Gastroesophageal sphincter (tissue), 4 donors: ENCODE measurements around the gene ABRACL. TPM values are rescaled to one million over a fixed set of nuclear protein-coding genes. Genes with fewer than 3 reads are reported as not detected.

Experiments
- ATAC-seq: fragments of 150-250 bp; one replicate; pipeline ENCODE4 v1.9.1; 2016; ENCODE audit warnings: mild to moderate bottlenecking, moderate library complexity
- H3K27ac ChIP-seq, 4 donors: fragments of 200-600 bp; sonication (generic) in 3 of 4; 1 replicate in 3 of 4; 2 replicates in 1 of 4; pipeline ENCODE4 v1.5.1; 2016 to 2019
- H3K27me3 ChIP-seq: fragments of 200-600 bp; sonication (generic); one replicate; pipeline ENCODE4 v1.5.1; 2019
- H3K36me3 ChIP-seq, 2 donors: fragments of 200-600 bp; sonication (generic); one replicate each; pipeline ENCODE4 v1.5.1; 2019; ENCODE audit warnings: control low read depth in 1 of 2
- H3K4me1 ChIP-seq, 3 donors: fragments of 200-600 bp; sonication (generic); 1 replicate in 2 of 3; 2 replicates in 1 of 3; pipeline ENCODE4 v1.5.1; 2016 to 2019; ENCODE audit warnings: control low read depth in 2 of 3
- H3K4me3 ChIP-seq, 2 donors: fragments of 200-600 bp; sonication (generic); one replicate each; pipeline ENCODE4 v1.5.1; 2019; ENCODE audit warnings: mild to moderate bottlenecking in 1 of 2, moderate library complexity in 1 of 2
- H3K9me3 ChIP-seq, 3 donors: fragments of 200-600 bp; sonication (generic); one replicate each; pipeline ENCODE4 v1.5.1; 2017 to 2019; ENCODE audit warnings: control low read depth in 2 of 3
- CTCF ChIP-seq, 4 experiments: fragments of 200-600 bp in 2 of 4; fragments of 450-650 bp in 2 of 4; sonication (generic) in 1 of 4; IDR thresholded peaks; one replicate each; pipeline ENCODE4 v1.5.1; 2017 to 2019; ENCODE audit warnings: antibody characterized with exemption in 4 of 4, mild to moderate bottlenecking in 2 of 4, moderate library complexity in 2 of 4
- EP300 ChIP-seq: sonication (generic); formaldehyde crosslinking; IDR thresholded peaks from one replicate; pipeline ENCODE4 v1.6.1; 2017; ENCODE audit warnings: antibody characterized with exemption, mild to moderate bottlenecking
- POLR2A ChIP-seq, 2 donors: fragments of 450-650 bp; IDR thresholded peaks; one replicate each; pipeline ENCODE4 v1.6.1; 2017; ENCODE audit warnings: antibody characterized with exemption in 2 of 2, mild to moderate bottlenecking in 2 of 2, moderate library complexity in 1 of 2
- POLR2AphosphoS5 ChIP-seq: sonication (generic); formaldehyde crosslinking; IDR thresholded peaks from one replicate; pipeline ENCODE4 v1.6.1; 2017; ENCODE audit warnings: antibody characterized with exemption
- WGBS, 2 donors: methylation state at CpG; one replicate each; pipeline ENCODE4 v1.1.5; 2018; ENCODE audit warnings: low coverage in 1 of 2; 5-methylcytosine and 5-hydroxymethylcytosine counted together
- total RNA-seq, 4 donors: library from RNA; depleted of rRNA; stranded (reverse); fragments of >200 nt; gene quantifications; one replicate each; pipeline ENCODE4 v1.1.0, GENCODE V29; 2016

Gene ABRACL
- total RNA-seq, 4 donors from 2014 or later, result 0.78 to 11.9 (median 8.4) TPM

- H3K27ac ChIP-seq, result no peak overlapping the region
- H3K4me1 ChIP-seq, result no peaks in the 10 kb centered on the region
- H3K36me3 ChIP-seq, result no peaks in the 10 kb centered on the region
- no peak for ATAC-seq
- TF ChIP-seq EP300 (no peak), POLR2AphosphoS5 (no peak), POLR2A (IDR thresholded peaks at IDR 0.05) (no peak), CTCF (IDR thresholded peaks at IDR 0.05) (no peak)
- H3K27me3 ChIP-seq, result no peaks in the 10 kb centered on the region
- H3K4me3 ChIP-seq, result no peak overlapping the region
- WGBS, 2 donors, result 93% methylated on average over 2 of the region's 2 CpGs; no CpG with 5 or more reads in 1 of the 2 donors
- H3K9me3 ChIP-seq, result no peaks in the 10 kb centered on the region
Measured at GRCh38 chr6:139079018-139079417, 50.5 kb downstream of the ABRACL start.

- Histone ChIP-seq H3K27me3 (no peaks in the 10 kb centered on the region), H3K4me3 (no peak overlapping the region), H3K27ac (no peak overlapping the region), H3K36me3 (no peaks in the 10 kb centered on the region), H3K9me3 (no peaks in the 10 kb centered on the region), H3K4me1 (no peaks in the 10 kb centered on the region)
- TF ChIP-seq POLR2A (IDR thresholded peaks at IDR 0.05), result no peak
- TF ChIP-seq CTCF (IDR thresholded peaks at IDR 0.05), result no peak
- no peak for TF ChIP-seq EP300
- TF ChIP-seq POLR2AphosphoS5, result no peak
- no peak for ATAC-seq
- WGBS, 2 donors, result 67 to 100% methylated on average over 1 of the region's 1 CpG
Measured at GRCh38 chr6:139080255-139080920, 51.8 kb downstream of the ABRACL start.

- Histone ChIP-seq H3K4me3 (no peak overlapping the region), H3K27me3 (no peaks in the 10 kb centered on the region), H3K4me1 (no peaks in the 10 kb centered on the region), H3K36me3 (no peaks in the 10 kb centered on the region), H3K9me3 (no peaks in the 10 kb centered on the region), H3K27ac (no peak overlapping the region)
- WGBS, 2 donors, result 63 to 74% methylated on average over 4 of the region's 4 CpGs
- ATAC-seq, result no peak
- TF ChIP-seq CTCF (IDR thresholded peaks at IDR 0.05) (no peak), POLR2A (IDR thresholded peaks at IDR 0.05) (no peak), EP300 (no peak), POLR2AphosphoS5 (no peak)
Measured at GRCh38 chr6:139081471-139081870, 52.9 kb downstream of the ABRACL start.

GRCh38 chr6:139082370-139082769, 53.8 kb downstream of the ABRACL start:
- Histone ChIP-seq H3K27ac (no peak overlapping the region), H3K36me3 (no peaks in the 10 kb centered on the region), H3K4me1 (no peaks in the 10 kb centered on the region), H3K4me3 (no peak overlapping the region), H3K27me3 (no peaks in the 10 kb centered on the region), H3K9me3 (no peaks in the 10 kb centered on the region)
- 74 to 81% methylated on average over 3 to 5 of the region's 5 CpGs for WGBS, 2 donors
- TF ChIP-seq CTCF (IDR thresholded peaks at IDR 0.05), result no peak
- ATAC-seq, result no peak

- no peaks in the 10 kb centered on the region for H3K4me1 ChIP-seq
- H3K27ac ChIP-seq, result no peak overlapping the region
- 82 to 100% methylated on average over 1 of the region's 1 CpG for WGBS, 2 donors
- H3K36me3 ChIP-seq, result no peaks in the 10 kb centered on the region
- no peaks in the 10 kb centered on the region for H3K27me3 ChIP-seq
- H3K9me3 ChIP-seq, result no peaks in the 10 kb centered on the region
- H3K4me3 ChIP-seq, result no peak overlapping the region
- no peak for ATAC-seq
- TF ChIP-seq EP300, result no peak
- TF ChIP-seq POLR2A (IDR thresholded peaks at IDR 0.05), result no peak
- no peak for TF ChIP-seq POLR2AphosphoS5
- no peak for TF ChIP-seq CTCF (IDR thresholded peaks at IDR 0.05)
Measured at GRCh38 chr6:139091826-139092225, 63.3 kb downstream of the ABRACL start.
